Keratinocyte (primary cell): ENCODE measurements around the gene MT1B. TPM values are rescaled to one million over a fixed set of nuclear protein-coding genes. Genes with fewer than 3 reads are reported as not detected.

Experiments used
- DNase-seq: peaks from one replicate; pipeline ENCODE4 v3.0.0-alpha.2; 2011; ENCODE audit warnings: low read depth, missing footprints, low spot score
- FAIRE-seq: peaks from 2 replicates; lab custom pipeline; 2011; peaks lifted over from hg19 to GRCh38; lab: Jason Lieb, UNC
- H2AFZ ChIP-seq: 2 replicates; pipeline ENCODE4 v1.6.0; 2012; ENCODE audit warnings: low read length, control low read depth, inconsistent platforms; ENCODE audit not compliant: control insufficient read depth
- H3K27ac ChIP-seq: 2 replicates; pipeline ENCODE4 v1.5.1; 2011; ENCODE audit warnings: low read length; ENCODE audit not compliant: control insufficient read depth, insufficient read depth
- H3K27me3 ChIP-seq: 3 replicates; pipeline ENCODE4 v1.6.0; 2011; ENCODE audit warnings: low read length; ENCODE audit not compliant: control insufficient read depth, insufficient read depth; ENCODE audit errors: extremely low read depth
- H3K36me3 ChIP-seq, 2 experiments: 2 replicates in 1 of 2; 3 replicates in 1 of 2; pipeline ENCODE4 v1.5.1; 2011; ENCODE audit warnings: low read length in 2 of 2, mild to moderate bottlenecking in 1 of 2; ENCODE audit not compliant: control insufficient read depth in 2 of 2, insufficient read depth in 2 of 2; ENCODE audit errors: extremely low read depth in 1 of 2
- H3K4me1 ChIP-seq: 3 replicates; pipeline ENCODE4 v1.5.1; 2011; ENCODE audit warnings: low read length; ENCODE audit not compliant: control insufficient read depth, insufficient read depth; ENCODE audit errors: extremely low read depth
- H3K4me2 ChIP-seq: 3 replicates; pipeline ENCODE4 v1.6.0; 2011; ENCODE audit warnings: low read depth, low read length; ENCODE audit not compliant: control insufficient read depth, insufficient read depth; ENCODE audit errors: extremely low read depth
- H3K4me3 ChIP-seq, 3 experiments: fragments of 200-600 bp in 1 of 3; sonication (generic) in 1 of 3; 2 replicates in 2 of 3; 3 replicates in 1 of 3; pipeline ENCODE4 v1.5.1; 2011 to 2016; ENCODE audit warnings: low read length in 3 of 3, mild to moderate bottlenecking in 3 of 3, control low read depth in 2 of 3, inconsistent platforms in 1 of 3, low read depth in 1 of 3, mixed read lengths in 1 of 3, mixed run types in 1 of 3, moderate library complexity in 1 of 3; ENCODE audit not compliant: control insufficient read depth in 2 of 3, insufficient read depth in 2 of 3; ENCODE audit errors: extremely low read depth in 1 of 3
- H3K79me2 ChIP-seq: 2 replicates; pipeline ENCODE4 v1.6.0; 2012; ENCODE audit warnings: low read length; ENCODE audit not compliant: control insufficient read depth, insufficient read depth
- H3K9ac ChIP-seq: 3 replicates; pipeline ENCODE4 v1.6.0; 2011; ENCODE audit warnings: low read length; ENCODE audit not compliant: control insufficient read depth, insufficient read depth; ENCODE audit errors: extremely low read depth
- H3K9me1 ChIP-seq: 3 replicates; pipeline ENCODE4 v1.6.0; 2011; ENCODE audit warnings: low read length; ENCODE audit not compliant: control insufficient read depth, insufficient read depth; ENCODE audit errors: extremely low read depth
- H3K9me3 ChIP-seq: 2 replicates; pipeline ENCODE4 v1.5.1; 2012; ENCODE audit warnings: low read depth, low read length; ENCODE audit not compliant: control insufficient read depth
- H4K20me1 ChIP-seq: 3 replicates; pipeline ENCODE4 v1.6.0; 2011; ENCODE audit warnings: low read length; ENCODE audit not compliant: control insufficient read depth, insufficient read depth; ENCODE audit errors: extremely low read depth
- EZH2 ChIP-seq: IDR thresholded peaks from one replicate; pipeline ENCODE4 v1.6.1; 2012; ENCODE audit warnings: inconsistent platforms, mild to moderate bottlenecking, low read length, moderate library complexity
- dilution Hi-C: fragments of 300-500 bp; cut with MboI; formaldehyde crosslinking; loops from one replicate; pipeline ENCODE4 v1.7.0; 2020; ENCODE audit warnings: low sequenced_read_pairs; ENCODE audit not compliant: extremely low pct_ligation_motif_present
- polyA plus RNA-seq, 5 experiments: library from polyadenylated mRNA; depleted of rRNA in 3 of 5; stranded (reverse) in 3 of 5; stranded (forward) in 1 of 5; unstranded in 1 of 5; fragments of >200 nt; gene quantifications; 1 replicate in 1 of 5; 2 replicates in 3 of 5; 3 replicates in 1 of 5; pipeline versions ENCODE4 v1.2.1 to v1.2.3, GENCODE V29; 2011 to 2012; ENCODE audit warnings: missing spikeins in 2 of 5, low read depth in 1 of 5, low replicate concordance in 1 of 5
- TF ChIP-seq, protein P1 (sequence below), 3 experiments: IDR thresholded peaks in 1 of 3; conservative IDR thresholded peaks in 1 of 3; optimal IDR thresholded peaks in 1 of 3; 2 replicates in 2 of 3; 3 replicates in 1 of 3; pipeline versions ENCODE3 to v1.5.1; 2011; ENCODE audit warnings: low read length in 3 of 3, mild to moderate bottlenecking in 3 of 3, moderate library complexity in 2 of 3, control low read depth in 1 of 3, inconsistent platforms in 1 of 3; ENCODE audit not compliant: insufficient read depth in 2 of 3; ENCODE audit errors: extremely low read depth in 1 of 3

MT1B gene
- polyA plus RNA-seq, 1 donor (not counting 4 experiments of a cell fraction or from before 2014, with no cell fraction given), result not detected

DNA sequence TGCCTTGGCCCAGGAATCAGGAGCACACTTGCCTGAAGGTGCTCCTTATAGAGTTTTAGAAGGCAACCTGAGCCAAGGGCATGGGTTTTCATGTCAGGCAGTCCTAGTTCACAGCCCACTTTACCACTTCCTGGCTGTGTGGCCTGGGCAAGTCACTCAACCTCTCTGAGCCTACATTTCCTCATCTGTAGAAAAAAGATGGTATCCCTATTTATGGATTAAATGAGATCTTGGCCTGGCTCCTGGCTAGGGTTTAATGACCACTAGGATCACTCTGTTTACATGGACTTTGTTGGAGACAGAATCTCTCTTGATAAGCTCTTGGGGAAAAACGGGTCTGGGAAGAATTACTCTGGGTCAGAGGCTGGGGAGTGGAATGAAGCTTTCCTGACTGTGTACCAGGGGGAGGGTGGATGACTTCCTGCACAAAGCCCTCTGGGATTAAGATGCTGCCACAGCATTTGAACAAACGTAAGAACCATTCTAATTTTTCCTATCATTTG is 41.0 kb upstream of the MT1B start:
- H3K9me1 ChIP-seq, result no peaks in the 10 kb centered on the region
- peak overlapping the region; percentile 46 to 92 (median 86) for H3K4me3 ChIP-seq
- H3K4me2 ChIP-seq, result peak overlapping the region; percentile 95
- H3K79me2 ChIP-seq, result no peaks in the 10 kb centered on the region
- H3K9me3 ChIP-seq, result no peaks in the 10 kb centered on the region
- dilution Hi-C loops, result no loop called here
- FAIRE-seq, result no peak
- H4K20me1 ChIP-seq, result no peaks in the 10 kb centered on the region
- H3K27me3 ChIP-seq, result no peaks in the 10 kb centered on the region
- peaks cover 76% of the 10 kb centered on the region for H3K4me1 ChIP-seq
- peak overlapping the region; percentile 78 for H3K9ac ChIP-seq
- no peak for TF ChIP-seq EZH2
- no peak overlapping the region for H2AFZ ChIP-seq
- H3K36me3 ChIP-seq, result no peaks in the 10 kb centered on the region
- DNase-seq, result no peak
- H3K27ac ChIP-seq, result peak overlapping the region; percentile 95

DNA sequence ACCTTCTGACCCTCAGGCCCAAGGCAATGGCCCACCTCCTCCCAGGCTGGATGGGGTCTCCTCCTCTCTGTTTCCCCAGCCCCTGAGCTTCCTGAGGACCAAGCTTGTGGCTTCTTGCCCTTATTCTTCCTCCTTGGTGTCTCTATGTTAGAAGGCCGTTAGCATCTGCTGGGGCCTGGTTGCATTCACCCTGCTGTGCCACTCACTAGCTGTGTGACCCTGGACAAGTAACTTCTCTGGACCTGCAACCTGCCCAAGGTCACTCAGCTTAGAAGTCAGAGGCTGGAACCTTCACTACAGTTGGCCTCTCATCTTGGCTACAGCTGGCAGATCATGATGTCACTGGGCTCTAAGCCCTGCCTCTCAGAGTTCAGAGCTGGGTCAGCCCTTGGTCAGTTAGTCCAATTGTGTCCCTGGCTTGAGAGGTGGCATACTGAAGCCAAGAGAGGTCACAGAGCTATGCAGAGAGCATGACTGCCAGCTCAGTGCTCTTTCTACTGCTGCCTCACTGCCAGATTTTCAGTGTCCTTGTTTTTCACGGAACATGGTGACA is 40.3 kb upstream of the MT1B start:
- Histone ChIP-seq H3K9ac (peak overlapping the region; percentile 78), H3K4me1 (peaks cover 69% of the 10 kb centered on the region), H2AFZ (no peak overlapping the region), H3K27me3 (no peaks in the 10 kb centered on the region), H3K4me3 (no peak overlapping the region), H3K9me1 (no peaks in the 10 kb centered on the region), H3K36me3 (no peaks in the 10 kb centered on the region), H3K27ac (peak overlapping the region; percentile 95), H3K9me3 (no peaks in the 10 kb centered on the region), H4K20me1 (no peaks in the 10 kb centered on the region), H3K4me2 (peak overlapping the region; percentile 95), H3K79me2 (no peaks in the 10 kb centered on the region)
- FAIRE-seq (no peak), DNase-seq (no peak)
- TF ChIP-seq, protein P1, sequence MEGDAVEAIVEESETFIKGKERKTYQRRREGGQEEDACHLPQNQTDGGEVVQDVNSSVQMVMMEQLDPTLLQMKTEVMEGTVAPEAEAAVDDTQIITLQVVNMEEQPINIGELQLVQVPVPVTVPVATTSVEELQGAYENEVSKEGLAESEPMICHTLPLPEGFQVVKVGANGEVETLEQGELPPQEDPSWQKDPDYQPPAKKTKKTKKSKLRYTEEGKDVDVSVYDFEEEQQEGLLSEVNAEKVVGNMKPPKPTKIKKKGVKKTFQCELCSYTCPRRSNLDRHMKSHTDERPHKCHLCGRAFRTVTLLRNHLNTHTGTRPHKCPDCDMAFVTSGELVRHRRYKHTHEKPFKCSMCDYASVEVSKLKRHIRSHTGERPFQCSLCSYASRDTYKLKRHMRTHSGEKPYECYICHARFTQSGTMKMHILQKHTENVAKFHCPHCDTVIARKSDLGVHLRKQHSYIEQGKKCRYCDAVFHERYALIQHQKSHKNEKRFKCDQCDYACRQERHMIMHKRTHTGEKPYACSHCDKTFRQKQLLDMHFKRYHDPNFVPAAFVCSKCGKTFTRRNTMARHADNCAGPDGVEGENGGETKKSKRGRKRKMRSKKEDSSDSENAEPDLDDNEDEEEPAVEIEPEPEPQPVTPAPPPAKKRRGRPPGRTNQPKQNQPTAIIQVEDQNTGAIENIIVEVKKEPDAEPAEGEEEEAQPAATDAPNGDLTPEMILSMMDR (optimal IDR thresholded peaks at IDR 0.05 in 1 of 3, IDR thresholded peaks at IDR 0.05 in 1 of 3, conservative IDR thresholded peaks at IDR 0.05 in 1 of 3; ENCODE audit: extremely low read depth in 1 of 3, insufficient read depth in 2 of 3, low read length in 3 of 3), result no peak
- no peak for TF ChIP-seq EZH2
- dilution Hi-C loops, result no loop called here

DNA sequence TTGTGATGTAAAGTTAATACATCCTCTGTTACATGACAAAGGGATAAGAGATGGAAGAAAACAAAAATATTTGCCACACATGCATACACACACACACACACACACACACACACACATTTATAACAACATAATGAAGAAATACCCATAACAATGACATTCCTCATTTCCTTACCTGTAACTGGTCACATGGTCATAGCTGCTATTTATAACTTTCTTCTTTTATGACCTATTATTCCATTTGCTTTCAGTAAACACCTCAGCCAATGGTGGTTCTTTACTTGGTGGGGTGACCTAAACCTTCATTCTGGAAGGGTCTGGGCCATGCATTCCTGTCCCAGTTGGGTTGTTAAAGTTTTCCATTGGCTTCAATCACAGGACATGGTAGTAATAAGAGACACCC is 38.0 kb upstream of the MT1B start:
- no peak for FAIRE-seq
- peaks cover 59% of the 10 kb centered on the region for H3K4me1 ChIP-seq

More for the DNA sequence above, 38.0 kb upstream of the MT1B start:
- Histone ChIP-seq H3K9me1 (no peaks in the 10 kb centered on the region), H3K79me2 (no peaks in the 10 kb centered on the region), H3K27ac (peak overlapping the region; percentile 65), H3K4me3 (no peak overlapping the region), H2AFZ (no peak overlapping the region), H3K9me3 (no peaks in the 10 kb centered on the region), H3K36me3 (no peaks in the 10 kb centered on the region), H3K27me3 (no peaks in the 10 kb centered on the region), H4K20me1 (no peaks in the 10 kb centered on the region), H3K9ac (no peak overlapping the region), H3K4me2 (peak overlapping the region; percentile 32)
- DNase-seq, result no peak
- no peak for TF ChIP-seq EZH2
- TF ChIP-seq, protein P1 (optimal IDR thresholded peaks at IDR 0.05 in 1 of 3, IDR thresholded peaks at IDR 0.05 in 1 of 3, conservative IDR thresholded peaks at IDR 0.05 in 1 of 3; ENCODE audit: extremely low read depth in 1 of 3, insufficient read depth in 2 of 3, low read length in 3 of 3), result no peak
- dilution Hi-C loops, result no loop called here
